T-helper 17 cell (primary cell): Measurements from ENCODE around the gene PPP1R7. TPM values are rescaled to one million over a fixed set of nuclear protein-coding genes. Genes with fewer than 3 reads are reported as not detected.
A peak's percentile ranks its signal among the peaks of the same experiment; 100 is the strongest.
"Not testable (repeated sequence)": the region's sequence is repeated elsewhere in the genome, so short reads cannot be mapped to it uniquely, and the experiment has no call there.

Experiments
- ATAC-seq: fragments of 150-1000 bp; cut with Tn5 transposase; 2 replicates; pipeline ENCODE4 v1.10.0; 2021; ENCODE audit warnings: mild to moderate bottlenecking, moderate library complexity
- DNase-seq, 3 donors: peaks; one replicate each; pipeline versions ENCODE4 v3.0.0 to v3.0.0-alpha.2; 2020 to 2021
- H3K9me3 ChIP-seq: one replicate; pipeline ENCODE4 v1.7.0; 2013; ENCODE audit warnings: low read length, mild to moderate bottlenecking; ENCODE audit not compliant: control insufficient read depth, poor library complexity, severe bottlenecking
- H3K27ac Mint-ChIP-seq: one replicate; pipeline ENCODE4 v1.8.0; 2022; ENCODE audit warnings: mild to moderate bottlenecking, moderate library complexity, mixed read lengths
- H3K27me3 Mint-ChIP-seq: one replicate; pipeline ENCODE4 v1.8.0; 2022; ENCODE audit warnings: mixed read lengths
- H3K36me3 Mint-ChIP-seq: one replicate; pipeline ENCODE4 v1.8.0; 2022; ENCODE audit warnings: low read depth, mixed read lengths
- H3K4me1 Mint-ChIP-seq: one replicate; pipeline ENCODE4 v1.8.0; 2022; ENCODE audit warnings: mild to moderate bottlenecking, mixed read lengths
- H3K4me3 Mint-ChIP-seq: one replicate; pipeline ENCODE4 v1.8.0; 2022; ENCODE audit warnings: mild to moderate bottlenecking, moderate library complexity, mixed read lengths
- total RNA-seq, 4 donors: library from RNA in 2 of 4; stranded (reverse) in 2 of 4; gene quantifications; one replicate each; pipeline ENCODE4 v1.2.3 and lab custom pipeline; 2022 to 2026

The PPP1R7 gene
- total RNA-seq, 2 donors from 2014 or later = 40.0 to 54.8 TPM

- Mint-ChIP-seq H3K36me3 (no peaks in the 10 kb centered on the region), H3K4me1 (no peaks in the 10 kb centered on the region), H3K4me3 (no peak overlapping the region), H3K27ac (no peak overlapping the region), H3K27me3 (no peaks in the 10 kb centered on the region)
- H3K9me3 ChIP-seq = no peaks in the 10 kb centered on the region
- DNase-seq = no peak
- no peak for ATAC-seq
Measured at GRCh38 chr2:241189093-241189855, 39.0 kb downstream of the PPP1R7 start.

GRCh38 chr2:241189856-241190201, 39.6 kb downstream of the PPP1R7 start:
- no peak for DNase-seq
- no peaks in the 10 kb centered on the region for H3K4me1 Mint-ChIP-seq
- H3K4me3 Mint-ChIP-seq = no peak overlapping the region
- no peak overlapping the region for H3K27ac Mint-ChIP-seq
- H3K9me3 ChIP-seq = no peaks in the 10 kb centered on the region
- H3K36me3 Mint-ChIP-seq = no peaks in the 10 kb centered on the region
- no peak for ATAC-seq
- no peaks in the 10 kb centered on the region for H3K27me3 Mint-ChIP-seq

- no peaks in the 10 kb centered on the region for H3K36me3 Mint-ChIP-seq
- no peaks in the 10 kb centered on the region for H3K27me3 Mint-ChIP-seq
- no peaks in the 10 kb centered on the region for H3K4me1 Mint-ChIP-seq
- no peak overlapping the region for H3K4me3 Mint-ChIP-seq
- no peak for ATAC-seq
- DNase-seq = no peak
- H3K27ac Mint-ChIP-seq = no peak overlapping the region
- no peaks in the 10 kb centered on the region for H3K9me3 ChIP-seq
Measured at GRCh38 chr2:241190291-241190981, 40.2 kb downstream of the PPP1R7 start.

GRCh38 chr2:241191081-241191480, 40.8 kb downstream of the PPP1R7 start:
- DNase-seq (no peak), ATAC-seq (no peak)
- no peaks in the 10 kb centered on the region for H3K36me3 Mint-ChIP-seq
- H3K4me1 Mint-ChIP-seq = no peaks in the 10 kb centered on the region
- no peak overlapping the region for H3K27ac Mint-ChIP-seq
- no peak overlapping the region for H3K4me3 Mint-ChIP-seq
- H3K9me3 ChIP-seq = no peaks in the 10 kb centered on the region
- no peaks in the 10 kb centered on the region for H3K27me3 Mint-ChIP-seq

GRCh38 chr2:241193271-241193670, 43.0 kb downstream of the PPP1R7 start:
- DNase-seq (no peak), ATAC-seq (no peak)
- no peaks in the 10 kb centered on the region for H3K4me1 Mint-ChIP-seq
- no peaks in the 10 kb centered on the region for H3K36me3 Mint-ChIP-seq
- H3K27me3 Mint-ChIP-seq = no peaks in the 10 kb centered on the region
- H3K4me3 Mint-ChIP-seq = no peak overlapping the region
- H3K27ac Mint-ChIP-seq = no peak overlapping the region
- H3K9me3 ChIP-seq = no peaks in the 10 kb centered on the region

GRCh38 chr2:241194811-241195210, 44.5 kb downstream of the PPP1R7 start:
- Mint-ChIP-seq H3K4me1 (no peaks in the 10 kb centered on the region), H3K27ac (no peak overlapping the region), H3K36me3 (no peaks in the 10 kb centered on the region), H3K27me3 (no peaks in the 10 kb centered on the region), H3K4me3 (no peak overlapping the region)
- H3K9me3 ChIP-seq = no peaks in the 10 kb centered on the region
- ATAC-seq = no peak
- DNase-seq = no peak

GRCh38 chr2:241195506-241196130, 45.4 kb downstream of the PPP1R7 start:
- ATAC-seq (no peak), DNase-seq (no peak)
- Mint-ChIP-seq H3K4me1 (no peaks in the 10 kb centered on the region), H3K27me3 (no peaks in the 10 kb centered on the region), H3K36me3 (no peaks in the 10 kb centered on the region), H3K4me3 (no peak overlapping the region), H3K27ac (no peak overlapping the region)
- no peaks in the 10 kb centered on the region for H3K9me3 ChIP-seq

- not testable (repeated sequence) for H3K27ac Mint-ChIP-seq, H3K36me3 Mint-ChIP-seq, H3K4me1 Mint-ChIP-seq, DNase-seq, H3K27me3 Mint-ChIP-seq, H3K9me3 ChIP-seq, H3K4me3 Mint-ChIP-seq, ATAC-seq
Measured at GRCh38 chr2:241197246-241197645, 47.0 kb downstream of the PPP1R7 start.

GRCh38 chr2:241197947-241198346, 47.7 kb downstream of the PPP1R7 start:
- DNase-seq (no peak), ATAC-seq (no peak)
- Mint-ChIP-seq H3K36me3 (no peaks in the 10 kb centered on the region), H3K27ac (no peak overlapping the region), H3K4me1 (no peaks in the 10 kb centered on the region), H3K4me3 (no peak overlapping the region), H3K27me3 (no peaks in the 10 kb centered on the region)
- no peaks in the 10 kb centered on the region for H3K9me3 ChIP-seq

GRCh38 chr2:241198381-241199279, 48.4 kb downstream of the PPP1R7 start:
- no peaks in the 10 kb centered on the region for H3K9me3 ChIP-seq
- no peaks in the 10 kb centered on the region for H3K27me3 Mint-ChIP-seq
- H3K36me3 Mint-ChIP-seq = no peaks in the 10 kb centered on the region
- ATAC-seq = no peak
- no peak for DNase-seq
- no peak overlapping the region for H3K4me3 Mint-ChIP-seq
- H3K27ac Mint-ChIP-seq = no peak overlapping the region
- no peaks in the 10 kb centered on the region for H3K4me1 Mint-ChIP-seq

GRCh38 chr2:241199286-241199685, 49.0 kb downstream of the PPP1R7 start:
- no peaks in the 10 kb centered on the region for H3K9me3 ChIP-seq
- DNase-seq = no peak
- Mint-ChIP-seq H3K4me1 (no peaks in the 10 kb centered on the region), H3K36me3 (no peaks in the 10 kb centered on the region), H3K4me3 (no peak overlapping the region), H3K27ac (no peak overlapping the region), H3K27me3 (no peaks in the 10 kb centered on the region)
- no peak for ATAC-seq

GRCh38 chr2:241199897-241200821, 49.9 kb downstream of the PPP1R7 start:
- Mint-ChIP-seq H3K36me3 (no peaks in the 10 kb centered on the region), H3K27me3 (no peaks in the 10 kb centered on the region), H3K27ac (no peak overlapping the region), H3K4me3 (peak overlapping the region; percentile 57), H3K4me1 (no peaks in the 10 kb centered on the region)
- H3K9me3 ChIP-seq = no peaks in the 10 kb centered on the region
- DNase-seq (no peak), ATAC-seq (no peak)
